HUDEP-2 (cell line): ENCODE measurements around the gene CPA5.
"Not testable (repeated sequence)": the region's sequence is repeated elsewhere in the genome, so short reads cannot be mapped to it uniquely, and the experiment has no call there.

Experiments used
- DNase-seq, 76 experiments: peaks; one replicate each; lab custom pipeline; 2025; ENCODE audit not compliant: unreplicated experiment in 76 of 76; lab: John Stamatoyannopoulos, UW

CPA5 gene

GRCh38 chr7:130344271-130344866 lies at the start of gene CPA5:
TSS of gene CPA5 (plus strand) at chr7:130344816. CDS start at chr7:130346486, 1,670 bp downstream.
- no peak for DNase-seq

DNA sequence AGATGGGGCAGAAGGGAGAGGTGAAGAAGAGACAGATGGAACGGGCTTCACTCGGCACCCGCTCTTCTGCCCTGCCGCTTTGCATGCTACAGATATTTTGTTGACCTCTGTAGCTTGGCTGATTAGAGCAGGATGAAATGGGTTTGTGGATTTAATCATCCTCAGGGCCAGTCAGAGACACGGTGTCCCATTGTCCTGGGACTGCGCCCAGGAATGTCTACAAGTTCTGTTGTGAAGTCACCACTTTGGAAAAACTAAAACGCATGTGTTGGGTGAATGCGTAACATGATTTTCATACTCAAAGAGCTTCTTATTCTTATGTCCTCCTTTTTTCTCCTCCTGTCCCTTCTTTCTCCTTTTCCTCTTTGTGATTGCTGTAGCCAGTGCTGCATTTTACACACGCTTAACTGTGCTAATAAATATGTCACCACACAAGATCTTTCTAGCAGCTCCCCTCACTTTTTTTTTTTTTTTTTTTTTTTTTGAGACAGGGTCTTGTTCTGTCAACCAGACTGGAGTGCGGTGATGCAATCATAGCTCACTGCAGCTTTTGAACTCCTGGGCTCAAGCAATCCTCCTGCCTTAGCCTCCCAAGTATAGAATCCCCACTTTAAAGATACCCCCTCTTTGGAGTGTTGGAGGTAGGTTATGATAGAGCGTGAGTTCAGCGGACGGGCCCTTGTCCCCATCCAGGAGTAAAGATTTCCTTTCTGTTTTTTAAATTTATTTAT lies 48.2 kb upstream of the CPA5 start:
- no peak for DNase-seq

GRCh38 chr7:130297628-130298543 lies 46.7 kb upstream of the CPA5 start:
- DNase-seq = no peak

- no peak for DNase-seq
These were observed 45.9 kb upstream of the CPA5 start for GRCh38 chr7:130298544-130299326.

DNA sequence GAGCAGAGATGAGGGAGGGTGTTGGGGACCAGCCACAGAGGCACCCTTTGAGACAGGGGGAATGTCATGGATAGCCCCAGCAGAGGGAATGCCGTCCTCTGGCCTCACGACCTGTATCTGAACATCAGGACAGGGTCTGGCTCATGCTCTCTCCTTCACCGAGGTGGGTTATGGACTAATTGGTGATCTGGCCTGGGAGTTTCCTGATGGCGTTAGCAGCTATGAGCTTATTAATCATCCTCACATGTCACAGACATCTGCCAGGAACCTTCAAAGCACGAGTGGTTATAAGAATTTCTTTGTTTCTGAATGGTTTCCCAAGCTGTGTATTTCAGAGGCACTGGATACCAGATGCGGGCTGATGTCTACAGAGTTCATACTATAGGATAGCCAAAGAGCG lies 44.8 kb upstream of the CPA5 start:
- DNase-seq = no peak

- DNase-seq = no peak
These were observed 43.1 kb upstream of the CPA5 start for GRCh38 chr7:130301501-130302020.

GRCh38 chr7:130302649-130303048 lies 42.0 kb upstream of the CPA5 start:
- DNase-seq = no peak

GRCh38 chr7:130303127-130303526 lies 41.5 kb upstream of the CPA5 start:
- DNase-seq = no peak

GRCh38 chr7:130303551-130303950 lies 41.1 kb upstream of the CPA5 start:
- no peak for DNase-seq

- DNase-seq = no peak
These were observed 40.6 kb upstream of the CPA5 start for GRCh38 chr7:130303982-130304381.

DNA sequence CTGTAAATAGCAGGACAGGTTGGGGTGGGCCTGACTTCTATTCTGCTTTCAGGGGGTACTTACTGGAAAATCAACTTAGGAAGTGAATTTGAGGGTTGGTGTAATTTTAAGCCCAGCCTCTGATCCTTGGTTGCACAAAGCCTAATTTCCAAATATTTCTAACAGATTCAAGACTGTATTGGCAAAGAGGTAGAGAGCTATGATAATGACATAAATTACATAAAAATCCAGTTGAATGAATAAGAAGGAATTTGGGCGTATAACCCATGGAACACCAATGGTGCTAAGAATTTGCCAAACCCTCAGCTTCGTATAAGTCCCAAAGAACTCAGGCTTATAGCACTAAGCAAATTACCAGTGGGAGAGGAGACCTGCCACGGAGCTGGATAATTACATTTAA lies 39.7 kb upstream of the CPA5 start:
- no peak for DNase-seq

- DNase-seq = no peak
These were observed 39.1 kb upstream of the CPA5 start for GRCh38 chr7:130305433-130306042.

DNA sequence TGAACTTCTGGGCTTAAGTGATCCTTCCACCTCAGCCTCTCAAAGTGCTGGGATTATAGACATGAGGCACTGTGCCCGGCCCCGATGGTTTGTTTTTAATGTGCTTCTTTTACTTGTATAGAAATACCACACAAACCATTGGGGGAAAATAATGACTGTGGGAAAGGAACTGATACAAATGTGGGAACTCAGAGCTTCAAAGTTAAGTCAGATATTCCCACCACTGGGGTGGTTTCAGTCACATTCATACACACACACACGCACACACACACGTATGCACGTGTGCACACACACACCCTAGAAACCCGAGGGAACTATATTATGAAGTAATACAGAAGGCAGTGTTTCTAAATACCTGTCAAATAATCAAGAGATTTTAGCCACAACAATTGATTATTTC lies 34.6 kb upstream of the CPA5 start:
- DNase-seq = no peak

GRCh38 chr7:130314305-130314704 lies 30.3 kb upstream of the CPA5 start:
- DNase-seq = no peak

DNA sequence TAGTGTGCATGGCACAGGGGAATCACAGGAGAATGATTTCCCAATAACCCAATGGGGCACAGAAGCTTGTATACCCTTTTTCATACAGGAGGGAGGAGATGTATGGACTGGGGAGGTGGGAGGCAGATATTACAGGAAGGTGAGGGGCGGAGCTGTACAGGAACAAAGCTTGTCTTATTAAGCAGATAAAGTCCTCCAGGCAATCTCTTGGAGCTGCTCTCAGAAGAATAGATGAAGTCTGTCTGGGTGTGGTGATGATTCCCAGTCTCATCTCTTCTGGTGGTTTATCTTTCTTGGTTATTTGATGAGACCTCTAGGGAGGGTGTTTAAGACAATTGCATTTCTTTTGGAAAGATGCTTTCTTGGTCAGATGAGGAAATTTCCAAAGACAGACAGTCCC lies 25.1 kb upstream of the CPA5 start:
- no peak for DNase-seq

DNA sequence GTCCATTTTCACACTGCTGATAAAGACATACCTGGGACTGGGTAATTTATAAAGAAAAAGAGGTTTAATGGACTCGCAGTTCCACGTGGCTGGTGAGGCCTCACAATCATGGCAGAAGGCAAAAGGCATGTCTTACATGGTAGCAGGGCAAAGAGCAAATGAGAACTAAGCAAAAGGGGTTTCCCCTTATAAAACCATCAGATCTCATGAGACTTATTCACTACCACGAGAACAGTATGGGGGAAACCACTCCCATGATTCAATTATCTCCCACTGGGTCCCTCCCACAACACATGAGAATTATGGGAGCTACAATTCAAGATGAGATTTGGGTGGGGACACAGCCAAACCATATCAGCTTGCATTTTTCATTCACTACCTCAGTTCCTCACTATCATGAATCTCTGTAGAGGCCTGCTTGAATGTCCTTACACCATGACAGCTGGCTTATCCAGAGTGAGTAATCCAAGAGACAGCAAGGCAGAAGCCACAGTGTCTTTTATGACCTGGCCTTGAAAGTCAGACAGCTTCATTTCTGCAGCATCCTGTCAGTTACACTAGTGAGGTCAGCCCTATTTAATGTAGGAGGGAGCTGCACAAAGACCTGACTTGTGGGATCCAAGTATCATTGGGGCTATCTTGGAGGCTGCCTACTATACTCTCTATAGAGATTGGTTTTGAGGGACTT lies 22.9 kb upstream of the CPA5 start:
- DNase-seq = not testable (repeated sequence)

- DNase-seq = no peak
These were observed 22.0 kb upstream of the CPA5 start for GRCh38 chr7:130322615-130323014.

- DNase-seq = no peak
These were observed 20.2 kb upstream of the CPA5 start for GRCh38 chr7:130324306-130324943.

DNA sequence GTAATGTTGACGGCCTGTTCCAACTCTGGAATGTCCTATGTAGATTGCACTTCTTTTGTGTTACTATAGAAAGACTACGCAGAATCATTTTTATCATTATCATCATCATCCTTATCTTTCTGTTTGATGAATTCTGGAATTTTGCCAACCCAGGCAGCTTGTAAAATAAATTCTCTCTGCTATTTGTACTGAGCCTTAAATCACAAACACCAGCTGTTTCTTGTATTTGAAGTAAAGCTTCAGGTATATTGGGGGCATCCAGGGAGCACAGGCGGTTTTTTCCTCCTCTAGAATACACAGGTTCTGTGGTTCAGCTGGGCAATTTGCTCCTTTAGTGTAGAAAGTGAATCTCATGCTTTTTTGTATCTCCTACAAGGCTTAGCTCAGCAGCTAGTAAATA lies 14.9 kb upstream of the CPA5 start:
- DNase-seq = no peak
